SU-DHL-6 (cell line): Measurements from ENCODE around the gene AMZ1.

Source experiments
- CTCF ChIP-seq: fragments of 200-600 bp; sonication (generic); IDR thresholded peaks from one replicate; pipeline ENCODE4 v1.5.1; 2017; ENCODE audit warnings: antibody characterized with exemption, mild to moderate bottlenecking, low read length, moderate library complexity; ENCODE audit not compliant: insufficient read depth, poor library complexity, severe bottlenecking
- EZH2phosphoT487 ChIP-seq: fragments of 200-600 bp; sonication (generic), shearing (Covaris generic); conservative IDR thresholded peaks from 2 replicates; pipeline ENCODE4 v1.6.1; 2018; ENCODE audit warnings: mild to moderate bottlenecking, antibody characterized with exemption, low read length, moderate library complexity, mixed read lengths

- TF ChIP-seq CTCF, result no peak
- no peak for TF ChIP-seq EZH2phosphoT487
Measured at GRCh38 chr7:2734751-2735571, 47.0 kb downstream of the AMZ1 start.
